ENCODE results near the gene TDP1. TPM values are rescaled to one million over a fixed set of nuclear protein-coding genes. Genes with fewer than 3 reads are reported as not detected.

TDP1 gene
- total RNA-seq, 2 donors from 2014 or later: 11.2 to 21.4 TPM

GRCh38 chr14:90062127-90062794 is 106.5 kb downstream of the TDP1 start:
- Histone ChIP-seq H3K36me3 (no peaks in the 10 kb centered on the region), H3K9me3 (no peaks in the 10 kb centered on the region), H3K27ac (no peak overlapping the region), H3K4me1 (ENCODE audit: control insufficient read depth in 1 of 2, low read depth in 2 of 2) (peaks cover 14 to 27% of the 10 kb centered on the region in 2 donors), H3K27me3 (replicated peaks; ENCODE audit: insufficient read depth) (no peaks in the 10 kb centered on the region), H3K4me3 (peak overlapping the region; percentile 74)
- no peak for TF ChIP-seq CTCF (IDR thresholded peaks at IDR 0.05)
- DNase-seq (ENCODE audit: low spot score): no peak
- ATAC-seq (ENCODE audit: insufficient number of reproducible peaks, low FRiP score, low read depth): no peak

- Histone ChIP-seq H3K27ac (no peak overlapping the region), H3K36me3 (no peaks in the 10 kb centered on the region), H3K9me3 (no peaks in the 10 kb centered on the region), H3K4me1 (ENCODE audit: control insufficient read depth in 1 of 2, low read depth in 2 of 2) (peaks cover 14 to 27% of the 10 kb centered on the region in 2 donors), H3K4me3 (peak overlapping the region; percentile 74), H3K27me3 (replicated peaks; ENCODE audit: insufficient read depth) (no peaks in the 10 kb centered on the region)
- no peak for ATAC-seq (ENCODE audit: insufficient number of reproducible peaks, low FRiP score, low read depth)
- no peak for TF ChIP-seq CTCF (IDR thresholded peaks at IDR 0.05)
- no peak for DNase-seq (ENCODE audit: low spot score)
Measured at GRCh38 chr14:90062822-90063539, 107.3 kb downstream of the TDP1 start.

GRCh38 chr14:90072350-90072749 is 116.6 kb downstream of the TDP1 start:
- Histone ChIP-seq H3K4me3 (no peak overlapping the region), H3K4me1 (ENCODE audit: control insufficient read depth in 1 of 2, low read depth in 2 of 2) (no peaks in the 10 kb centered on the region), H3K36me3 (no peaks in the 10 kb centered on the region), H3K9me3 (no peaks in the 10 kb centered on the region), H3K27me3 (replicated peaks; ENCODE audit: insufficient read depth) (no peaks in the 10 kb centered on the region), H3K27ac (no peak overlapping the region)
- DNase-seq (ENCODE audit: low spot score) (no peak), ATAC-seq (ENCODE audit: insufficient number of reproducible peaks, low FRiP score, low read depth) (no peak)
- TF ChIP-seq CTCF (IDR thresholded peaks at IDR 0.05): no peak

DNA sequence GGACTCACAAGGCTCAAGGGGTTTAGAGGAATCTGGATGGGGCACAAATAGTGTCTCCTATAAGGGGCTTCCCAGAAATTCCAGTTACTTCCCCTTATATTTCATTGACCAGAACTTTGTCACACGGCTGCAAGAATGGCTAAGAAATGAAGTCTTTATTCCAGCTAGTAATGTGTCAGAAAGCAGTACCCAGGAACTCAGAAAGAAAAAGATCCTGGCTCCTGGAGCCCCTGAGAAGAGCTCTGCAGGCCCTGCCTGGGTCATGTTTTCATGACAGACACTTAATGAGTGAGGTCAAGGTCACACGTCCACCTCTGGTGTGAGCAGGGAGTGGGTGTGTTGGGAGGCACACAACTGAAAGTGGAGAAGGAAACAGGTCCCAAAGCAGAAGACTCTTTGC is 123.8 kb downstream of the TDP1 start:
- ATAC-seq (ENCODE audit: insufficient number of reproducible peaks, low FRiP score, low read depth): no peak
- Histone ChIP-seq H3K27ac (no peak overlapping the region), H3K36me3 (no peaks in the 10 kb centered on the region), H3K4me3 (no peak overlapping the region), H3K27me3 (replicated peaks; ENCODE audit: insufficient read depth) (no peaks in the 10 kb centered on the region), H3K9me3 (no peaks in the 10 kb centered on the region), H3K4me1 (ENCODE audit: control insufficient read depth in 1 of 2, low read depth in 2 of 2) (no peaks in the 10 kb centered on the region)
- DNase-seq (ENCODE audit: low spot score): no peak
- TF ChIP-seq CTCF (IDR thresholded peaks at IDR 0.05): no peak

GRCh38 chr14:90087433-90087832 is 131.7 kb downstream of the TDP1 start:
- Histone ChIP-seq H3K36me3 (no peaks in the 10 kb centered on the region), H3K4me3 (no peak overlapping the region), H3K4me1 (ENCODE audit: control insufficient read depth in 1 of 2, low read depth in 2 of 2) (peaks cover 0 to 3% of the 10 kb centered on the region in 2 donors), H3K27me3 (replicated peaks; ENCODE audit: insufficient read depth) (no peaks in the 10 kb centered on the region), H3K27ac (no peak overlapping the region), H3K9me3 (no peaks in the 10 kb centered on the region)
- DNase-seq (ENCODE audit: low spot score) (peak; percentile 9), ATAC-seq (ENCODE audit: insufficient number of reproducible peaks, low FRiP score, low read depth) (peak; percentile 55)
- no peak for TF ChIP-seq CTCF (IDR thresholded peaks at IDR 0.05)
